GM19438 (cell line): ENCODE data around the gene BCAP29.

Source experiments
- ATAC-seq: cut with Tn5 transposase; IDR thresholded peaks from one replicate; pipeline ENCODE4 v1.9.1; 2021; ENCODE audit warnings: low read depth; ENCODE audit not compliant: unreplicated experiment

The BCAP29 gene

DNA sequence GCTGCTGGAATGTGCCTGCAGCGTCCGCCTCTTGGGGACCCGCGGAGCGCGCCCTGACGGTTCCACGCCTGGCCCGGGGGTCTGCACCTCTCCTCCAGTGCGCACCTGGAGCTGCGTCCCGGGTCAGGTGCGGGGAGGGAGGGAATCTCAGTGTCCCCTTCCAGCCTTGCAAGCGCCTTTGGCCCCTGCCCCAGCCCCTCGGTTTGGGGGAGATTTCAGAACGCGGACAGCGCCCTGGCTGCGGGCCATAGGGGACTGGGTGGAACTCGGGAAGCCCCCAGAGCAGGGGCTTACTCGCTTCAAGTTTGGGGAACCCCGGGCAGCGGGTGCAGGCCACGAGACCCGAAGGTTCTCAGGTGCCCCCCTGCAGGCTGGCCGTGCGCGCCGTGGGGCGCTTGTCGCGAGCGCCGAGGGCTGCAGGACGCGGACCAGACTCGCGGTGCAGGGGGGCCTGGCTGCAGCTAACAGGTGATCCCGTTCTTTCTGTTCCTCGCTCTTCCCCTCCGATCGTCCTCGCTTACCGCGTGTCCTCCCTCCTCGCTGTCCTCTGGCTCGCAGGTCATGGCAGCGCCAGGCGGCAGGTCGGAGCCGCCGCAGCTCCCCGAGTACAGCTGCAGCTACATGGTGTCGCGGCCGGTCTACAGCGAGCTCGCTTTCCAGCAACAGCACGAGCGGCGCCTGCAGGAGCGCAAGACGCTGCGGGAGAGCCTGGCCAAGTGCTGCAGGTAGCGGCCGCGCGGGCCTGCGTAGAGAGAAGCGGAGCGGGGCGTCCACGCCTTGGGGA lies 81.2 kb downstream of the BCAP29 start:
- ATAC-seq = peak; percentile 64

DNA sequence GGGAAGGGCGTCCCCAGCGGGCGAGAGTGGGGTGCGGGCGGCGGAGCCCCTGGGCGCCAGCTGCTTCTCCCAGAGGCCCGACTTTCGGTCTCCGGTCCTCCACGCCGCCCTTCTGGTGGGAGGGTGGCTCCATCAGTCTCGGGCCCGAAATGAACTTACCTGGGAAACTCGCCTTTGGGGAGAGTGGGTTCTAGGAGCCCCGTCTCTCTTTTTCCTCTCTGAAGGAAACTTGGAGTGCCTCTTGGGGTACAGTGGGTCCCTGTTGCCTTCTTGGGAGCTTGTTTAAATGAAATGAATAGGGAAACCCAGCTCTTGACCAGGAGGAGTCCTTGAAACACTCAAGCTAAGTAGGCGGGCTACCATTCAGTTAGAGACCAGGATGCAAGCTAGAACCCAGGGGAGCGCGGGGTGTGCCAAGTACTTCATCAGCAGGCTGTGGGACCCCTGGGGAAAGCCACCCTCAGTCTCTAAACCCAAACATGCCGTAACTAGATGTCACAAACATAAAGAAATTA lies 81.9 kb downstream of the BCAP29 start:
- ATAC-seq = no peak

DNA sequence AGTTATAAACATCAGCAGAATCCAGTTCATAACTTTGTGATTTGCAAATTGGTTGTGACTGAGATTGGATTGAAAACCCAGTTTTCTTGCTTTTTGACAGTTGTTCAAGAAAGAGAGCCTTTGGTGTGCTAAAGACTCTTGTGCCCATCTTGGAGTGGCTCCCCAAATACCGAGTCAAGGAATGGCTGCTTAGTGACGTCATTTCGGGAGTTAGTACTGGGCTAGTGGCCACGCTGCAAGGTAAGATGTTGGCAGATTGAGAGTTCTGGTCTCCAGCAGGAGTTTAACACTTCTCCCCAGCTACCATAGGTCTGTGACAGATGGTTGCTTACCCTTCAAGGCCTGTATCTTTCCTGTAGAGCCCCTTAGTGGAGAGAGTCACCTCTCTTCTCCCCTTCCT lies 83.2 kb downstream of the BCAP29 start:
- no peak for ATAC-seq

DNA sequence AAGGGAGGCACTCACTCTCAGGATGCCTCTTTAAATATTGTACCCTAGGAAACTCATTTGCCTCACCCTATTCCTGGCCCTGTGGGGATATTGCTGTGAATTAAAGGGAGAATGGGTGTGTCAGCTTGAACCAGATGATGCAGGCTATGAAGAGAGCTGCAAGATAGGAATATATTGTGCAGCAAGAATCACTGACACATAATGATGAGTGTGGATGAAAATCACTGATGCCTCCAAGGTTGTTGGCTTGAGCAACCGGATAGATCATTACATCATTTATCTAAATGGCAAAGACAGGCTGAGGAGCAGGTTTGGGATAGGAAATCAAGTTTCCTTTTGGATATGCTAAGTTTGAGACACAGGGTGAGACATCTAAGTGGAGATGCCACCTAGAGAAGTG lies 86.7 kb downstream of the BCAP29 start:
- ATAC-seq = no peak

DNA sequence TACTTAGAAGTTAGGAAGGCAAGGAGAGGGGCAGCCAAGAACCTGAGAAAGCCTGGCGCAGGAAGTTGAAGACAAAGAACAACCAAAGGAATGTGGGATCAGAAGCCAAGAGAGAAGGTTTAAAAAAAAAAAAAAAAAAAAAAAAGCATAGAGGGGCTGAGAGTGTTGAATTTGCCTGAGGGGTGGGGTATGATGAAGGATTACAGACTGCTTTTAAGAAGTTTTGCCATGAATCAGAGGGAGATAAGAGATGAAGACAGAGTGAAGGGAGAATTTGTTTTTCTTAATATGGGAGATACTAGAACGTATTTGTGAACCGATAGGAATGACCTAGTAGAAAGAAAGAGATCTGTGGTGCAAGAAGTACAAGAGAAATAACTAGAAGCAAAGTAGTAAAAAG lies 87.3 kb downstream of the BCAP29 start:
- no peak for ATAC-seq

DNA sequence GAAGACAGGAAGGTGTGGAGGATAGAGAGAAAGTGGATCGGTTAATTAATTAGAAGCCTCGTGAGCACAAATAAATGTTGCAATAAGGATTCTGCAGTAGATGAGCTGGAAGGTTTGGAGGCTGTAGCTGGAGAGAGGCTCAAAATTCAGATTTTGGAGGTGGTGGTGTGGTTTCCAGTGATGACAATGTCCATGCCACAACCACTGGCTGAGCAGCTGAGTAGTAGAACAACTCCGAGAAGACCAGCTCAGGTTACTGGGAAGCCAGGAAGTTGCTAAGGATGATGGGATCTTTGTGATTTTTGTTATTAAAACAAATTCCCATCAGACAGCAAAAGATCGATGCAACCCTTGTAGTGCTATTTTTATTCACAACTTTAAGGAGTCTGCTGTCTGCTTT lies 88.2 kb downstream of the BCAP29 start:
- no peak for ATAC-seq
